Spleen (tissue), 11 donors: ENCODE results near the gene P4HB. TPM values are rescaled to one million over a fixed set of nuclear protein-coding genes. Genes with fewer than 3 reads are reported as not detected.

Experiments used
- DNase-seq: peaks from one replicate; pipeline ENCODE4 v3.0.0-alpha.2; 2020
- H3K27ac ChIP-seq, 8 donors: fragments of 200-600 bp; sonication (generic) in 7 of 8; 1 replicate in 4 of 8; 2 replicates in 4 of 8; pipeline versions ENCODE4 v1.5.0 to v1.8.0; 2016 to 2021; ENCODE audit warnings: inconsistent platforms in 4 of 8, mild to moderate bottlenecking in 4 of 8, moderate library complexity in 1 of 8
- H3K27me3 ChIP-seq, 7 donors: fragments of 200-600 bp; sonication (generic) in 6 of 7; replicated peaks in 1 of 7; 1 replicate in 4 of 7; 2 replicates in 3 of 7; pipeline versions ENCODE4 v1.5.0 to v1.8.0; 2016 to 2021; ENCODE audit warnings: inconsistent platforms in 3 of 7, mild to moderate bottlenecking in 1 of 7
- H3K36me3 ChIP-seq, 6 donors: fragments of 200-600 bp; sonication (generic) in 5 of 6; 1 replicate in 4 of 6; 2 replicates in 2 of 6; pipeline versions ENCODE4 v1.5.0 to v1.8.0; 2016 to 2021; ENCODE audit warnings: inconsistent platforms in 2 of 6
- H3K4me1 ChIP-seq, 6 donors: fragments of 200-600 bp; sonication (generic) in 5 of 6; 1 replicate in 3 of 6; 2 replicates in 3 of 6; pipeline versions ENCODE4 v1.5.0 to v1.8.0; 2016 to 2021; ENCODE audit warnings: inconsistent platforms in 3 of 6
- H3K4me3 ChIP-seq, 8 donors: fragments of 200-600 bp; sonication (generic) in 7 of 8; 1 replicate in 4 of 8; 2 replicates in 4 of 8; pipeline versions ENCODE4 v1.5.0 to v1.8.0; 2016 to 2021; ENCODE audit warnings: inconsistent platforms in 4 of 8, mild to moderate bottlenecking in 4 of 8, moderate library complexity in 2 of 8
- H3K9me3 ChIP-seq, 8 donors: fragments of 200-600 bp; sonication (generic) in 7 of 8; 1 replicate in 4 of 8; 2 replicates in 4 of 8; pipeline versions ENCODE4 v1.5.0 to v1.8.0; 2016 to 2021; ENCODE audit warnings: inconsistent platforms in 4 of 8
- CTCF ChIP-seq, 11 experiments: fragments of 200-600 bp in 7 of 11; fragments of 450-650 bp in 4 of 11; sonication (generic) in 4 of 11; IDR thresholded peaks in 8 of 11; conservative IDR thresholded peaks in 3 of 11; 1 replicate in 7 of 11; 2 replicates in 4 of 11; pipeline versions ENCODE4 v1.4.0 to v1.8.0; 2016 to 2021; ENCODE audit warnings: antibody characterized with exemption in 11 of 11, inconsistent platforms in 4 of 11, mild to moderate bottlenecking in 1 of 11
- POLR2A ChIP-seq, 3 donors: fragments of 450-650 bp; IDR thresholded peaks; one replicate each; pipeline ENCODE4 v1.5.1; 2017; ENCODE audit warnings: antibody characterized with exemption in 3 of 3, mild to moderate bottlenecking in 1 of 3
- POLR2AphosphoS5 ChIP-seq, 3 donors: sonication (generic); formaldehyde crosslinking; IDR thresholded peaks; one replicate each; pipeline ENCODE4 v1.5.1; 2017; ENCODE audit warnings: antibody characterized with exemption in 3 of 3
- WGBS, 5 donors: extraction: QIAGEN DNeasy Blood & Tissue Kit in 3 of 5; methylation state at CpG; one replicate each; pipeline versions ENCODE4 v1.1.5 to v1.1.7; 2013 to 2018; 5-methylcytosine and 5-hydroxymethylcytosine counted together
- intact Hi-C: fragments of 100-400 bp; cut with DNase I; formaldehyde crosslinking; loops from one replicate; pipeline ENCODE4 v1.15.0; 2023; ENCODE audit warnings: low total_unique reads
- polyA plus RNA-seq, 3 donors: library from polyadenylated mRNA; stranded (reverse); fragments of 200-250 nt; gene quantifications; one replicate each; pipeline ENCODE4 v1.2.1, GENCODE V29; 2013
- total RNA-seq, 7 donors: library from RNA; depleted of rRNA in 3 of 7; stranded (reverse); fragments of >200 nt in 3 of 7; fragmentation: NEBNext Ultra II Directional in 4 of 7; extraction: Animal tissue kit (Norgen Biotek cat#: 25700) in 4 of 7; gene quantifications; one replicate each; pipeline versions ENCODE4 v1.1.0 to v1.2.1, GENCODE V29; 2016 to 2021
- donor health status: healthy with polysubstance abuse.
- donor health status: DM: no; HTN: no; CAD: no; lungs with moderate emphysema.
- donor health status: DM: no; HTN: no; CAD: no.
- donor health status: Bipolar disorder and iron deficiency.
- donor health status: healthy.
- donor health status: DM: no; HTN: no; CAD: no.
- donor health status: DM: yes; HTN: yes; CAD: no.

P4HB gene
- total and polyA plus RNA-seq, 10 donors = 161 to 1,208 (median 646) TPM

DNA sequence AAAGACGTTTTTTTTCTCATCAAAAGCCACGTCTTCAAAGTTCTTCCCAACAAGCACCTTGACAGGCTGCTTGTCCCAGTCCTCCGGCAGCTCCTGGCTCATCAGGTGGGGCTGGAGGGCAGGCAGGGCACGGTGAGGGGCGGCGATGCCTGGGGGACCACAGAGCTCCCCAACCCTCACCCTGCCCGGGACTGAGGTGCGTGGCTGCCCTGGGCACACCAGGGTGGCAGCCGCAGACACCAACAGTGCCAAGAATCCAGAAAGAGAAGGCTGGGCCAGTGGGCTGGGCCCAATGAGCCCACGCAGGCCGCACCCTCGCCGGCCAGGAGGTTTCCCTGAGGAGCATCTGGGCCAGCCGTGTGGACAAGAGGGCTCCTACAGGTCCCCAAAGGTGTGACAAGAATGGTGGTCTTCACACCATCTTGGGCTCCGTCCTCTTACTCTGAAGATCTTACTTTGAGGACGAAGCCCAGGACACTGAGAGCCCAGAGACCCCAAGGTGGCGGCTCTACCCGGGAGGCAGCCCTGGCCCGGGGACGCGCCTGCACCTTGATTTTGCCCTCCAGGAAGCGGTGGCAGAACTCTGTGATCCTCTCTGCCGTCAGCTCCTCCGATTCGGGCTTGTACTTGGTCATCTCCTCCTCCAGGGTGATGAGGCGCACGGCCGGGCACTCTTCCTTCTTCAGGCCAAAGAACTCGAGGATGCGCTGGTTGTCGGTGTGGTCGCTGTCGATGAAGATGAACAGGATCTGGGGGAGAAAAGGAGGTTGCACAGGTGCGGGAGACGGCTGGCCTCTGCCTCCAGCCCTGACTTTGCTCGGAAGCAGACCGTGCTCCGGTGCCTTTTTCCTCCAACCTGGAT, 14.2 kb downstream of the P4HB start:
- no peak overlapping the region for H3K4me3 ChIP-seq
- H3K27ac ChIP-seq = peak overlapping the region in 2 of 8 donors; percentile 1 to 4
- DNase-seq = peak; percentile 62
- WGBS, 5 donors = 93 to 95% (median 94%) methylated on average over 31 to 38 of the region's 38 CpGs
- no peaks in the 10 kb centered on the region for H3K9me3 ChIP-seq
- H3K4me1 ChIP-seq = peaks cover 0 to 47% (median 24%) of the 10 kb centered on the region in 6 donors
- TF ChIP-seq POLR2AphosphoS5 (IDR thresholded peaks at IDR 0.05) (peak in 2 of 3 donors; percentile 27 to 55), CTCF (IDR thresholded peaks at IDR 0.05 in 8 of 11, conservative IDR thresholded peaks at IDR 0.05 in 3 of 11) (no peak)
- H3K36me3 ChIP-seq = peaks cover 0 to 94% (median 83%) of the 10 kb centered on the region in 6 donors
- intact Hi-C loops = no loop called here
- no peaks in the 10 kb centered on the region for H3K27me3 ChIP-seq

GRCh38 chr17:81845361-81845760, 15.0 kb downstream of the P4HB start:
- Histone ChIP-seq H3K9me3 (no peaks in the 10 kb centered on the region), H3K4me3 (no peak overlapping the region), H3K4me1 (peaks cover 0 to 52% (median 27%) of the 10 kb centered on the region in 6 donors), H3K27me3 (no peaks in the 10 kb centered on the region), H3K36me3 (peaks cover 0 to 87% (median 78%) of the 10 kb centered on the region in 6 donors), H3K27ac (peak overlapping the region in 1 of 8 donors; percentile 54)
- 79 to 91% (median 85%) methylated on average over 12 to 13 of the region's 13 CpGs for WGBS, 5 donors
- peak; percentile 64 for DNase-seq
- TF ChIP-seq POLR2AphosphoS5 (IDR thresholded peaks at IDR 0.05) (no peak), CTCF (IDR thresholded peaks at IDR 0.05 in 8 of 11, conservative IDR thresholded peaks at IDR 0.05 in 3 of 11) (no peak), POLR2A (IDR thresholded peaks at IDR 0.05) (no peak)
- intact Hi-C loops = no loop called here

- Histone ChIP-seq H3K9me3 (no peaks in the 10 kb centered on the region), H3K4me1 (peaks cover 0 to 53% (median 27%) of the 10 kb centered on the region in 6 donors), H3K36me3 (peaks cover 0 to 82% (median 75%) of the 10 kb centered on the region in 6 donors), H3K27ac (peak overlapping the region in 2 of 8 donors; percentile 47 to 54), H3K27me3 (no peaks in the 10 kb centered on the region), H3K4me3 (no peak overlapping the region)
- intact Hi-C loops = no loop called here
- TF ChIP-seq POLR2AphosphoS5 (IDR thresholded peaks at IDR 0.05) = peak; percentile 0 to 42 (median 20)
- TF ChIP-seq POLR2A (IDR thresholded peaks at IDR 0.05) = no peak
- no peak for TF ChIP-seq CTCF (IDR thresholded peaks at IDR 0.05 in 8 of 11, conservative IDR thresholded peaks at IDR 0.05 in 3 of 11)
- WGBS, 5 donors = 90 to 94% (median 92%) methylated on average over 11 to 13 of the region's 13 CpGs
- DNase-seq = peak; percentile 53
Measured at GRCh38 chr17:81844887-81845286, 15.4 kb downstream of the P4HB start.

- no peak overlapping the region for H3K4me3 ChIP-seq
- DNase-seq = peak; percentile 77
- intact Hi-C loops = no loop called here
- H3K27ac ChIP-seq = peak overlapping the region in 3 of 8 donors; percentile 40 to 54 (median 47)
- H3K4me1 ChIP-seq = peaks cover 0 to 53% (median 27%) of the 10 kb centered on the region in 6 donors
- TF ChIP-seq POLR2AphosphoS5 (IDR thresholded peaks at IDR 0.05) (peak; percentile 22 to 72 (median 46)), CTCF (IDR thresholded peaks at IDR 0.05 in 8 of 11, conservative IDR thresholded peaks at IDR 0.05 in 3 of 11) (no peak), POLR2A (IDR thresholded peaks at IDR 0.05) (no peak)
- H3K9me3 ChIP-seq = no peaks in the 10 kb centered on the region
- H3K36me3 ChIP-seq = peaks cover 0 to 77% (median 70%) of the 10 kb centered on the region in 6 donors
- H3K27me3 ChIP-seq = no peaks in the 10 kb centered on the region
- 77 to 91% (median 83%) methylated on average over 10 to 14 of the region's 14 CpGs for whole genome bisulfite sequencing, 5 donors
Measured at GRCh38 chr17:81844327-81844851, 15.9 kb downstream of the P4HB start.
